AG04449 (cell line): Measurements from ENCODE around the gene MATN1.

Source experiments
- CTCF ChIA-PET: fragments of 350-600 bp; formaldehyde crosslinking; extraction: SDS; loops from one replicate; lab custom pipeline; 2021; ENCODE audit warnings: antibody characterized with exemption; lab: Yijun Ruan, JAX
- POLR2A ChIA-PET: fragments of 400-600, 350-600 bp; formaldehyde crosslinking; extraction: SDS; loops from one replicate; lab custom pipeline; 2020; ENCODE audit warnings: antibody characterized with exemption, inconsistent platforms; lab: Yijun Ruan, JAX
- DNase-seq: peaks from one replicate; pipeline ENCODE4 v3.0.0-alpha.2; 2010; ENCODE audit warnings: low read depth, low spot score
- H3K4me3 ChIP-seq: 2 replicates; pipeline ENCODE4 v1.5.1; 2011; ENCODE audit warnings: low read depth, mild to moderate bottlenecking, control low read depth, low read length
- TF ChIP-seq, protein P1 (sequence below): IDR thresholded peaks from one replicate; pipeline ENCODE4 v1.5.1; 2011; ENCODE audit warnings: mild to moderate bottlenecking, moderate library complexity, low read length, control low read depth, inconsistent platforms; ENCODE audit not compliant: insufficient read depth; ENCODE audit errors: missing control alignments

The MATN1 gene

DNA sequence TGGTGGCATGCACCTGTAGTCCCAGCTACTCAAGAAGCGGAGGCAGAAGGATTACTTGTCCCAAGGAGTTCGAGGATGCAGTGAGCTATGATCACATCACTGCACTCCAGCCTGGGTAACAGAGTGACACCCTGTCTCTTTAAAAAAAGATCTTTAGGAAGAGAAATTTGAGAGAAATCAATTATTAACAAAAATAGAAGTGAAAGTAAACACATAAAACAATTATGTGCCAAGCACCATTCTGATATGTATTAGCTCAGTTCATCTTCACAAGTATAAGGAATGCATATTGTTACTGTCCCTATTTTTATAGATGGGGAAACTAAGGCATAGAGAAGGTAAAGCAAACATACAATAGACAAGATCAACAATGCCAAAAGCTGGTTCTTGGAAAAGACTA, 48.1 kb downstream of the MATN1 start:
- POLR2A ChIA-PET = no interaction called here

DNA sequence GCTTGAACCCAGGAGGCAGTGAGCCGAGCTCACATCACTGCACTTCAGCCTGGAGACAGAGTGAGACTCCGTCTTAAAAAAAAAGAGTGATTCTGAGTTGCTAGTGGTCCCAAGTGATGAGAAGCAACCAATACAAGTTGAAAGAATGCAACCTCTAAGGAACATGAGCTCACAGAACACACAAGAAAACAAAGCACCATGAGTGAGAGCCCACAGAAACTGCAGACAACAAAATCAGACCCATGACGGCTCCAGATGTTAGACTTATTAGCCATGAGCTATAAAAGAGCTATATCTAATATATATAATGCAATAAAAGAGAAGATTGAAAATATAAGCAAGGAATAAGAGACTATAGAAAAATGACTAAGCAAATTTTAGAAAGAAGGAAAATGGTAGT, 50.0 kb downstream of the MATN1 start:
- no peak for DNase-seq
- TF ChIP-seq, protein P1, sequence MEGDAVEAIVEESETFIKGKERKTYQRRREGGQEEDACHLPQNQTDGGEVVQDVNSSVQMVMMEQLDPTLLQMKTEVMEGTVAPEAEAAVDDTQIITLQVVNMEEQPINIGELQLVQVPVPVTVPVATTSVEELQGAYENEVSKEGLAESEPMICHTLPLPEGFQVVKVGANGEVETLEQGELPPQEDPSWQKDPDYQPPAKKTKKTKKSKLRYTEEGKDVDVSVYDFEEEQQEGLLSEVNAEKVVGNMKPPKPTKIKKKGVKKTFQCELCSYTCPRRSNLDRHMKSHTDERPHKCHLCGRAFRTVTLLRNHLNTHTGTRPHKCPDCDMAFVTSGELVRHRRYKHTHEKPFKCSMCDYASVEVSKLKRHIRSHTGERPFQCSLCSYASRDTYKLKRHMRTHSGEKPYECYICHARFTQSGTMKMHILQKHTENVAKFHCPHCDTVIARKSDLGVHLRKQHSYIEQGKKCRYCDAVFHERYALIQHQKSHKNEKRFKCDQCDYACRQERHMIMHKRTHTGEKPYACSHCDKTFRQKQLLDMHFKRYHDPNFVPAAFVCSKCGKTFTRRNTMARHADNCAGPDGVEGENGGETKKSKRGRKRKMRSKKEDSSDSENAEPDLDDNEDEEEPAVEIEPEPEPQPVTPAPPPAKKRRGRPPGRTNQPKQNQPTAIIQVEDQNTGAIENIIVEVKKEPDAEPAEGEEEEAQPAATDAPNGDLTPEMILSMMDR = no peak
- CTCF ChIA-PET = no interaction called here
- POLR2A ChIA-PET = no interaction called here
- H3K4me3 ChIP-seq = no peak overlapping the region

More for the DNA sequence above, 48.1 kb downstream of the MATN1 start:
- CTCF ChIA-PET = interaction anchor here (1.0 to 1.1 kb wide), 2 partner anchors 10 to 1442 kb away, joined by 3 read pairs; no protein-coding TSS in a partner anchor
- no peak for DNase-seq
- TF ChIP-seq, protein P1 = no peak
- no peak overlapping the region for H3K4me3 ChIP-seq

DNA sequence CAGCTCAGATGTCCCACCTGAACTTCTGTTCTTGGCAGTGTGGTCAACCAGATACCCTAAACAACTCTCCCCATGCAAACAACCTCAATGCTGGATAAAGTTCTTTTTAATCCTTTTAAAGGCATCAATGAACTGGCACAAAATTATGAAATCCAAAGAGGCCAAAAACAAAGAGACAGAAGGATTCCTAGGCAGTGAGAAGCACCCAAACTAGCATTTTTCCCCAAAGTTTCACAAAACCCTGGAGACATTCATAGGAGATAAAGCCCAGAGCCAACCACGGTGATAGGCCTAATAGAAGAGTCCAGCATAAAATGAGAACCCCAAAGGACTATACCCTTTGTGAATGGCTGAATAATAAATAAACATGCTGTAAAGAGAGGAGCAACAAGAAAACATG, 50.7 kb downstream of the MATN1 start:
- H3K4me3 ChIP-seq = no peak overlapping the region
- DNase-seq = no peak
- POLR2A ChIA-PET = no interaction called here
- CTCF ChIA-PET = no interaction called here
- TF ChIP-seq, protein P1 = no peak

DNA sequence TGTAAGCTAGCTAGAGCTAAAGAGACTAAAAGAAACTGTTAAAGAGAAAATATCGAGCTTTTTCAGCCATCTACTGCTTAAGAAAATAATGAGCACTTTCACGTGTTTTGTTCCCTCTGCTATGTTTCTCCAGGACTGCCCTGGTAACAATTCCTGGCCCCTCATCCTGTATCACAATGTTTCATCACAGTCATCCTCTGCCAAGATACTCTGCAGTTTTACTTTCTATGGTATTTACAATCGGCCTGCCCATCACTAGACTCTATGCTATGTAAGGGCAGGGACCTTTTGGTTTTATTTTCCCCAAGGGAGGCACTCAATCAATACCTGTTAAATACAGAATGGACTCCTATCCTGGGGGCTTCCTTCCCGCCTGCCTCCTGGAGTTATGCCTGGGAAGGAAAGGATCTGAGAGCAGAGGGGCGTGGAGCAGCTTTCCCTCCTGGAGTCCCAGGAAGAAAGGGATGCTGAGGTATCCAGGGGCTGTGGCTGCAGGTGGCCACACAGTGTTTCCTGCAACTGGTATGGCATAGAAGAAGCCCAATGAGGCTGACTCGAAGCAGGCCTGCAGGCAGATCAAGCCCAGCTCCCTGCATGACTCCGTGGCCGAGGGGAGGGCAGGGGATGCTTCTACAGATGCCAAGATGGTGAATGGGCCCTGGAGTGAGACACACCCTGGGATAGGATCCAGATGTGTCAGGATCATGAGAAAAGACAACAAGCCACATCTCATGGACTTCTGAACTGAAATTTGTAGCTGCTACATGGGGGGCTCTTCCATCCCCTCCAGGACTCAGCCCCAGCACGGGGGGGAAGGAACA, 52.9 kb downstream of the MATN1 start:
- CTCF ChIA-PET = no interaction called here

DNA sequence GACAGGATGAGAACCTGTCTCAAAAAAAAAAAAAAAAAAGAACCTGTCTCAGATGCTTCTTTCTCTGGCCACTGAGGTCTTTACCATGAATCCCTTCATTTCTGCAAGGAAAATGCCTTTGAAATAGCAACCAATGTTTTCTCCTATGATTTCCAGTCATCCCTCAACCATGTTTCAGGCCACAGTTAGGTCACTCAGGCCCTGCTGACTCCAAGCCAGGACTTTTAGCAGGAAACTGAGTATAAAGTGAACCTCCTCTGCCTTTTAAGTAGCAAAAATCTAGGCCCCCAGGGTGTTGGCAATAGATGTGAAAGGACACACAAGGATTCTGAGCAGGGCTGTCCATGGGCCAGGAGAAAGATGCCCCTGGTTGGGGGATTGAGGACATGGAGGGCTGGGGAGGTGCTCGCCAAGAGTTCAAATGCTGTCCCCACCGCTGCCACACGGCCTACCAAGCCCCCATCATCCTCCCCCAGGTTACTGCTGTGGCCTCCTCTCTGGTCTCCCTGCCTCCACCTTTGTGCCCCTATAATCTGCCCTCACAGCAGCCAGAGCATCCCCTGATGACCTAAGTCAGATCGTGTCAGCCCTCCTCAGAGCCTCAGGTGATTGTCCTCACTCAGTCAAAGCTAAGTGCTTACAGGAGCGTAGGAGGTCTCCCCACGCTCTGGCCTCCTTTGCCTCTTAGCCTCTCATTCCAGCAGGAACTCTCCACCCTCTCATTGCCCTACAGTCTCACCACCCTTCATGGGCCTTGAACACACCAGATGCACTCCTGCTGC, 54.6 kb downstream of the MATN1 start:
- CTCF ChIA-PET = no interaction called here

More for the DNA sequence above, 52.9 kb downstream of the MATN1 start:
- POLR2A ChIA-PET = no interaction called here
- DNase-seq = no peak
- H3K4me3 ChIP-seq = no peak overlapping the region
- TF ChIP-seq, protein P1 = no peak

More for the DNA sequence above, 54.6 kb downstream of the MATN1 start:
- no peak for DNase-seq
- POLR2A ChIA-PET = no interaction called here
- H3K4me3 ChIP-seq = no peak overlapping the region
- TF ChIP-seq, protein P1 = no peak
